Medulla oblongata (tissue), 1 donor: Measurements from ENCODE around the gene METRN.
A peak's percentile ranks its signal among the peaks of the same experiment; 100 is the strongest.

Source experiments
- DNase-seq: peaks from one replicate; pipeline ENCODE4 v3.0.0-alpha.2; 2015; ENCODE audit errors: extremely low spot score

The METRN gene

GRCh38 chr16:723695-724094 lies 8.8 kb downstream of the METRN start:
- no peak for DNase-seq

- DNase-seq, result no peak
Observed at GRCh38 chr16:724188-725040, 9.5 kb downstream of the METRN start.

- no peak for DNase-seq
Observed at GRCh38 chr16:725041-725376, 10.1 kb downstream of the METRN start.

- no peak for DNase-seq
Observed at GRCh38 chr16:725463-726187, 10.7 kb downstream of the METRN start.

- no peak for DNase-seq
Observed at GRCh38 chr16:726188-726437, 11.2 kb downstream of the METRN start.

- peak; percentile 60 for DNase-seq
Observed at GRCh38 chr16:726438-727290, 11.7 kb downstream of the METRN start, which contains the start of the genes CCDC78 and HAGHL. CCDC78 (minus strand) TSS chr16:726443; CDS start chr16:726367, 76 bp downstream. HAGHL (plus strand) TSS chr16:727106; CDS start chr16:727510, 404 bp downstream.

GRCh38 chr16:727291-727977 lies 12.5 kb downstream of the METRN start:
- no peak for DNase-seq

GRCh38 chr16:728131-728889 lies 13.4 kb downstream of the METRN start:
- peak; percentile 78 for DNase-seq

- no peak for DNase-seq
Observed at GRCh38 chr16:728890-729744, 14.2 kb downstream of the METRN start.

- no peak for DNase-seq
Observed at GRCh38 chr16:729768-730665, 15.1 kb downstream of the METRN start.

GRCh38 chr16:730666-731509 lies 16.0 kb downstream of the METRN start:
- DNase-seq, result no peak

GRCh38 chr16:732332-732731 lies 17.4 kb downstream of the METRN start:
- no peak for DNase-seq

GRCh38 chr16:732936-733335 lies 18.0 kb downstream of the METRN start:
- DNase-seq, result no peak

- DNase-seq, result no peak
Observed at GRCh38 chr16:733382-734207, 18.7 kb downstream of the METRN start.

GRCh38 chr16:734208-734980 lies 19.5 kb downstream of the METRN start:
- DNase-seq, result no peak
